Stimulated activated effector memory CD8-positive, alpha-beta T cell treated with anti-CD3 and anti-CD28 coated beads, Interleukin-12 subunit alpha, Interleukin-12 subunit beta, amount 100 ng/mL, for 72 hours (primary cell): Measurements from ENCODE around the gene SPAG16.
"Not testable (repeated sequence)": the region's sequence is repeated elsewhere in the genome, so short reads cannot be mapped to it uniquely, and the experiment has no call there.

Source experiments
- ATAC-seq: fragments of 150-1000 bp; cut with Tn5 transposase; 2 replicates; pipeline ENCODE4 v1.10.0; 2021
- DNase-seq, 2 donors: peaks; one replicate each; pipeline ENCODE4 v3.0.0; 2021 to 2022; ENCODE audit warnings: low spot score in 2 of 2
- H3K27ac Mint-ChIP-seq: one replicate; pipeline ENCODE4 v1.8.0; 2022; ENCODE audit warnings: mild to moderate bottlenecking, mixed read lengths
- H3K36me3 Mint-ChIP-seq: one replicate; pipeline ENCODE4 v1.8.0; 2022; ENCODE audit warnings: mild to moderate bottlenecking, mixed read lengths
- H3K4me1 Mint-ChIP-seq: one replicate; pipeline ENCODE4 v1.8.0; 2022; ENCODE audit warnings: mixed read lengths
- H3K4me3 Mint-ChIP-seq: one replicate; pipeline ENCODE4 v1.8.0; 2022; ENCODE audit warnings: mild to moderate bottlenecking, mixed read lengths
- H3K9me3 Mint-ChIP-seq: one replicate; pipeline ENCODE4 v1.8.0; 2022; ENCODE audit warnings: mixed read lengths

SPAG16 gene

DNA sequence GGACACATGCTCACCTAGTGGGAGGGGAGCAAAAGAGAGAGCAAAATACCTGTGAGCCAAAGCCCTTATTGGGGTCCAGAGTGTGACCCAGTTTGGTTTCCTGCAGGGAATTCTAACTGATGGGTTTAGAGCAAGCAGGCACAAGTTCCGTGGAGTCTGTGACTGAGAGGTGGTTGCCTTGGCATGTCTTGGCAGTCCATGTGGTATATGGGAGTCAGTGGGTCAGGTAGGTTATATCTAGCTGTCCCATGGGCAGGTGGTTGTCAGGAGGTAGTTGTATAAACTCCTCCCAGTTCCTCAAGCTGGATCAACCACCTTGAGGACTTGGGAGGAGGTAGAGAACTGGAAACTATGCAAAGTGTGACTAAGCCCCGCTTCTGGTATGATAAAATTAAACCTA is 673.8 kb downstream of the SPAG16 start:
- no peak for ATAC-seq
- no peak overlapping the region for H3K27ac Mint-ChIP-seq
- no peak overlapping the region for H3K4me3 Mint-ChIP-seq

DNA sequence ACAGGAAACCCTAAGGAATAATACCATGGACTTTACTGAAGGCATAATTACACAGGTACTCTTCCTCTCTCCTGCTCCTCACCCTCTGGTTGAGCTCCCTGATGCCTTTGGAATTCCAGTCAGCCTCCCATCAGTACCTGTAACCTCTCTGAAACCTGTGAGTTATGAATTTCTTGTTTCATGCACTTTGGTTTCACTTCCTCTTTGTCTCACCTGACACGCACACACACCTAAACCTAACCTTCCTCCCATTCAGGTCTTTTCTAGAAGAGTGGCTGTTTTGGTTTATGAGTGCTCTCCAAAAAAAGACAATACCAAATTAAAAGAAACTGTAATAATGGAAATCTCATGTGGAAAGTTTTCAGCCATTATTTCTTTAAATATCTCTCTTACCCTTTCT is 675.3 kb downstream of the SPAG16 start:
- no peaks in the 10 kb centered on the region for H3K4me1 Mint-ChIP-seq
- no peak overlapping the region for H3K4me3 Mint-ChIP-seq
- no peak overlapping the region for H3K27ac Mint-ChIP-seq
- no peaks in the 10 kb centered on the region for H3K36me3 Mint-ChIP-seq
- peaks cover 8% of the 10 kb centered on the region for H3K9me3 Mint-ChIP-seq
- ATAC-seq (no peak), DNase-seq (no peak)

More for the DNA sequence above, 673.8 kb downstream of the SPAG16 start:
- H3K36me3 Mint-ChIP-seq = no peaks in the 10 kb centered on the region
- DNase-seq = no peak
- no peaks in the 10 kb centered on the region for H3K4me1 Mint-ChIP-seq
- H3K9me3 Mint-ChIP-seq = peaks cover 8% of the 10 kb centered on the region

DNA sequence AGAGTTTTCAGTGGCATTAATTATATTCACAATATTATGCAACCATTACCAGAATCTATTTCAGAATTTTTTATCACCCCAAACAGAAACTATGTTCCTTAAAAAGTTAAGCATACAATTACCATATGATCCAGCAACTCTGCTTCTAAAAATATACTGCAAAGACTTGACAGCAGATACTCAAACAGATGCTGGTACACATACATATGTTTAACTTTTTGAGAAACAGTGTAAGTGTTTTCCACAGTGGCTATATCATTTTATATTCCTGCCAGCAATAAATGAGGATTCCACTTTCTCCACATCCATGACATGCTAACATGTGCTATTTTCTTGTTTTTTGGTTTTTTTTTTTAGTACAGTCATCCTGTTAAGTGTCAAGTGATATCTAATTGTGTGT is 687.3 kb downstream of the SPAG16 start:
- no peak overlapping the region for H3K4me3 Mint-ChIP-seq
- H3K36me3 Mint-ChIP-seq = no peaks in the 10 kb centered on the region
- no peak for ATAC-seq
- H3K27ac Mint-ChIP-seq = no peak overlapping the region
- H3K4me1 Mint-ChIP-seq = no peaks in the 10 kb centered on the region
- DNase-seq = no peak
- peaks cover 4% of the 10 kb centered on the region for H3K9me3 Mint-ChIP-seq

GRCh38 chr2:213980883-213981282 is 696.6 kb downstream of the SPAG16 start:
- ATAC-seq (no peak), DNase-seq (no peak)
- H3K36me3 Mint-ChIP-seq = no peaks in the 10 kb centered on the region
- no peak overlapping the region for H3K27ac Mint-ChIP-seq
- no peak overlapping the region for H3K4me3 Mint-ChIP-seq
- H3K4me1 Mint-ChIP-seq = no peaks in the 10 kb centered on the region
- H3K9me3 Mint-ChIP-seq = peaks cover 10% of the 10 kb centered on the region

- ATAC-seq = no peak
- Mint-ChIP-seq H3K27ac (no peak overlapping the region), H3K4me1 (no peaks in the 10 kb centered on the region), H3K36me3 (no peaks in the 10 kb centered on the region), H3K4me3 (no peak overlapping the region), H3K9me3 (peaks cover 6% of the 10 kb centered on the region)
- DNase-seq = no peak
These were observed 704.9 kb downstream of the SPAG16 start for GRCh38 chr2:213989207-213989606.

DNA sequence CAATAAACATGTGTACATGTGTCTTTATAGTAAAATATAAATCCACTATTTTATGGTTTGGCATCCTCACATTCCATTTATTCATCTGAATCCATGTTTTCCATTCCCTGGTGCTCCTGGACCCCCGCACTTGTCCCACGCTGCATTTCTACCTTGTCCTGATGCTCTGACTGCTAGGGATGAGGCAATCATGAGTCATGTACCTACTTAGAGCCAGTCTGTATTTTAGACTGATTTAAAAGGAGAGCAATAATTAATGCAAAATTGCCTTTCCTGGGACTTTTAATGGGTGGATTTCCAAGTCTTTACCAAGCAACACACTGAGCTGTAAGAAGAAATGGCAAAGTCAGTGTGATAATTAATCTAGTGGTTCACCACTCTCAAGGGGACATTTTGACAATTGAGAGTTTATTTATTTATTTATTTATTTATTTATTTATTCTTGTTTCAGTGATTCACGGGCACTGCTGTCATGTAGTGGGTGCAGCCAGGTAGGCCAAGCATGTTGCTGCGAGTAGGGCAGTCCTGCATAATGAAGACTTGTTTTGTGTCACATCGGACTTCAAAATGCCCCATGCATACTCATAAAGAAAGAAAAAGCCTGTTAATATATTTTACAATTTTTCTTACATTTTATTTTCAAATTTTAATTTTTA is 707.3 kb downstream of the SPAG16 start:
- Mint-ChIP-seq H3K4me1 (no peaks in the 10 kb centered on the region), H3K4me3 (no peak overlapping the region), H3K36me3 (no peaks in the 10 kb centered on the region), H3K9me3 (no peaks in the 10 kb centered on the region), H3K27ac (no peak overlapping the region)
- DNase-seq (no peak), ATAC-seq (no peak)

DNA sequence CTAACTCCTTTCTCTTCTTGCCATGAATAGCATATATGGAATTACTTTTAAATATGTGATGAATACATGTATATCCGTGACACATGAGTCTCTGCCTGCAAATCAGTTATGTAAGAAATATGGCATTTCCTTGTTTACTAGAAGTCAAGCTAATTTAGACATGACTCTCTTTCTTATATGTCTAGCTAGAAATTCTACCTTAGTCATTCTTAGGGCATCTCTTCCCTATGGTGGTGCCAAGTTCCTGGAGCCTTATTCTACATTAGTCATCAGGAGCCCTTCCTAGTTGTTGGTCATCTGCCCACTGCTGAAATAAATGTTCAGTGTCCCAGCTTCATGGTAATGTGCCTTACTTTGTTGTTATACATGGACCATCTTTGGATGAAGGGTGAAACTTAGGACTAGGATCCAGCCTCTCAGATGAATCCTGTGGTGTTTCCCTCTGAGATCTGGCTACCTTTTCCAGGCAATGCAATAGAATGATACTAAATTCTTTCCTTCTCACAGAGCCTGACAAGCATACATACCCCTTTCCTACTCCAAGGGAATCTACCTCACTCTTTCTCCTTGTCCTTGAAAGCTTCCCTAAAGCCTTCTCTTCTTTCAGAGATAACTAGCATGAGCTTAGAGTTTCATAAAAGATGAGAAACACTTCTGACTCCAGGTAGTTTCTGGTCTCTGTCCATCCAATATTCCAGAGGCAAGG is 711.3 kb downstream of the SPAG16 start:
- no peaks in the 10 kb centered on the region for H3K4me1 Mint-ChIP-seq
- no peak for ATAC-seq
- no peak overlapping the region for H3K27ac Mint-ChIP-seq
- H3K4me3 Mint-ChIP-seq = no peak overlapping the region
- no peaks in the 10 kb centered on the region for H3K36me3 Mint-ChIP-seq
- peaks cover 3% of the 10 kb centered on the region for H3K9me3 Mint-ChIP-seq
- DNase-seq = no peak

DNA sequence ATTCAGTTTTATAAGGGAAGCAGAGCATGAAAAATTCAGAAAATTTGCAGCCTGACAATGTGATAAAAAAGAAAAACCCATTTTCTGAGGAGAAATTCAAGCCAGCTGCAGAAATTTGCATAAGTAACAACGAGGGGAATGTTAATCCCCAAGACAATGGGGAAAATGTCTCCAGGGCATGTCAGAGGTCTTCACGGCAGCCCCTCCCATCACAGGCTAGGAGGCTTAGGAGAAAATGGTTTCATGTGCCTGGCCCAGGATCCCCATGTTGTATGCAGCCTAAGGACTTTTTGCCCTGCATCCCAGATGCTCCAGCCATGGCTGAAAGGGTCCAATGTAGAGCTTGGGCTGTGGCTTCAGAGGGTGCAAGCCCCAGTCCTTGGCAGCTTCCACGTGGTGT is 714.7 kb downstream of the SPAG16 start:
- not testable (repeated sequence) for H3K9me3 Mint-ChIP-seq, H3K36me3 Mint-ChIP-seq, ATAC-seq, H3K27ac Mint-ChIP-seq, DNase-seq, H3K4me3 Mint-ChIP-seq, H3K4me1 Mint-ChIP-seq

DNA sequence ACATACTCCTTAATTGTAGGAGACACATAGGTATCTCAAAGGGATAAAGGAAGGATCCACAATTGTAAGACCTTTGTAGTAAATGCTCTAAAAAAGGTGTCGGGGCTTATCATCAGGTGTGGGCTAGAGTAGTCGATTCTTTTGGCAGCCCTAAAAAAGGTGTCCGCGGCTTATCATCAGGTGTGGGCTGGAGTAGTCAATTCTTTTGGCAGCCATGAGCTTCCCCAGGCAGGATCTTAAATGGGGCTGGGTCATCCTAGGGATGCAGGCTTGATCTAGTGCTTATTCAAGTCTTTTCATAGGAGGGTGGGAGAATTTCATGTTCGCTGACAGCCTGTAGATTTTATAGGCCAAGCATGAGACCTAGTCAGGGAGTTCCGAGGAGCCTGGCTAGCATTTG is 720.2 kb downstream of the SPAG16 start:
- Mint-ChIP-seq H3K36me3 (no peaks in the 10 kb centered on the region), H3K27ac (no peak overlapping the region), H3K9me3 (peaks cover 13% of the 10 kb centered on the region), H3K4me3 (no peak overlapping the region), H3K4me1 (no peaks in the 10 kb centered on the region)
- ATAC-seq = no peak
- DNase-seq = no peak

DNA sequence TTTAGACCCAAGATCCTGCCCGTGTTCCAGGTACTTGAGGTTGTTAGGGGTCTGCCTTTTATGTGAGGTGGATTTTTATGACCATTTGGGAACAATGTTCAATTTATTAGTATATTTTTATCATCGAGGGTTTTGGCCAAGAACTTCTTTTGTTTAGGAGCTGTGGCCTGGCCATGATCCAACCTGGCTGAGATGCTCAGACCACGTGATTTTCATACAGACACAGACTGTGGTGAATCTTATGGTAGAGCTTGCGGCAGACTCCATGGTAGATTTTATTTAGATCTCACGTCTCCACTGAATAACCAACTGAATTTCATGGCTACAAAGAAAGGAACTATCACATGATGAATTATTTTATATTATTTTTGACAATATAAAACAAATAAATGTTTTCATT is 721.1 kb downstream of the SPAG16 start:
- H3K27ac Mint-ChIP-seq = no peak overlapping the region
- H3K36me3 Mint-ChIP-seq = no peaks in the 10 kb centered on the region
- DNase-seq (no peak), ATAC-seq (no peak)
- peaks cover 16% of the 10 kb centered on the region for H3K9me3 Mint-ChIP-seq
- H3K4me3 Mint-ChIP-seq = no peak overlapping the region
- no peaks in the 10 kb centered on the region for H3K4me1 Mint-ChIP-seq

- H3K27ac Mint-ChIP-seq = no peak overlapping the region
- ATAC-seq (no peak), DNase-seq (no peak)
- H3K36me3 Mint-ChIP-seq = no peaks in the 10 kb centered on the region
- no peaks in the 10 kb centered on the region for H3K4me1 Mint-ChIP-seq
- H3K4me3 Mint-ChIP-seq = no peak overlapping the region
- H3K9me3 Mint-ChIP-seq = peaks cover 16% of the 10 kb centered on the region
These were observed 722.3 kb downstream of the SPAG16 start for GRCh38 chr2:214006601-214007000.

GRCh38 chr2:214011676-214012075 is 727.4 kb downstream of the SPAG16 start:
- Mint-ChIP-seq H3K4me3 (no peak overlapping the region), H3K27ac (no peak overlapping the region), H3K4me1 (no peaks in the 10 kb centered on the region), H3K36me3 (no peaks in the 10 kb centered on the region), H3K9me3 (peaks cover 17% of the 10 kb centered on the region)
- DNase-seq = no peak
- ATAC-seq = no peak

DNA sequence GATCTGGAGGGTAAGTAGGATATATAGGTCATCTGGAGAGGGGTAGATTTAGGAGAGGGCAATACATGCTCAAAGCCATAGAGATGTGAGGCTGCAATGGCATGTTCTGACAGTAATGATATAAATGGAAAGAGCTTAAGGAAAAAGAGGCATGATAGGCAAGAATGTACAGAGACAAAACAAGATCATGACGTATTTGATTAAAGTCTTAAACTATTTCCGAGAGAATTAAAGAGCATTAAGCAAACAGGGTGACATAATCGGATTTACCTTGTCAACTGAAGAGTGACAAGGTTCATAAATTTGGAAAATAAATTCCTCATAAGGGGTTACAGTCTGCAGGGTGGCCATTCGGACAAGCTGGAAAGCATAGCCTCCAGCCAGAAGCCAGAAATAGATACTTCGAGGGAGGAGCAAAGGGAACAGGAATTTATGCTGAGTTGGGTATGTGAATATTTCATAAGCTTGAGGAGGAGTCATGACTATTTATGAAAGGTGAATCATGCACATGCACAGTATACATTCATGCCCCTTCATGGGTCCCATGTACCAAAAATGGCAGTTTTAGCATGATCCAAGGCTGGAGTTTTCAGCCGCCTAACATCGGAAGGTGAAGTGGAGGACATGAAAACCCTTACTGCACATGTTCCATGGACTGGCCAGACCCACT is 730.4 kb downstream of the SPAG16 start:
- no peaks in the 10 kb centered on the region for H3K36me3 Mint-ChIP-seq
- no peak overlapping the region for H3K4me3 Mint-ChIP-seq
- peaks cover 12% of the 10 kb centered on the region for H3K9me3 Mint-ChIP-seq
- H3K27ac Mint-ChIP-seq = no peak overlapping the region
- ATAC-seq = no peak
- H3K4me1 Mint-ChIP-seq = no peaks in the 10 kb centered on the region
- no peak for DNase-seq

DNA sequence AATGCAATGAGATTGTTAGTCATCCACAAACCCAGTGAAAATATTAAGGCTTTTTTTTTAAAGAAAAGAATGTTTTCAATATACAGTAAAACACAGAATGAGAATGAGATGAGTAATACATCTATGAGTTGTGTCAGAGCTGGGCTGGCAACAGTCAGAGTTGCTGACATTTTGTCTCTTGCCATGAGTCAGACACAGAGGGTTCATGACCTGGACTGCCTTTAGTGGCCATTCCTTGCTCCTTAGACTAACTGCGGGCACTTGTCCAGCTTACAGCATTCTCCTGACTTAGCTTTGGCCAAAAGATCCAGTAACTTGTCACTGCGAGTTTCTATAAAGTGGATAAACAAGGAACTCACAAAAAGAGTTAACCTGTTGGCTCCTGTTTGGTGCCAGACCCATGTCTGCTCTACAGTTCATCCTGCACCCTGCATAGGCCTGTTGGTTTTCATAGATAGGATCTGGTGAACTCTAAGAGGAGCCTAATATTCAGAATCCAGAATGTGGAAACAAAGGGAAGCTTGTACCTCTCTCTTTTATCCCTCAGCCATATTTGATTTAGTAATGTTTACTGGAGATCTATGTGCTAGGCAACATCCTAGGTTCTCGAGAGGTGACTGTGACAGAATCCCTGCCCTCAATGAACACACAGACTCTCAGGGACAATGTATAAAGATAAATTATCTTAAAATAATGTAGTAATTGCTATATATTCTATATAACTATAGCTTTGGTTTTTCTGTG is 735.1 kb downstream of the SPAG16 start:
- no peak overlapping the region for H3K27ac Mint-ChIP-seq
- ATAC-seq = peak; percentile 74
- H3K4me1 Mint-ChIP-seq = no peaks in the 10 kb centered on the region
- DNase-seq = no peak
- H3K9me3 Mint-ChIP-seq = peaks cover 2% of the 10 kb centered on the region
- no peaks in the 10 kb centered on the region for H3K36me3 Mint-ChIP-seq
- H3K4me3 Mint-ChIP-seq = no peak overlapping the region

DNA sequence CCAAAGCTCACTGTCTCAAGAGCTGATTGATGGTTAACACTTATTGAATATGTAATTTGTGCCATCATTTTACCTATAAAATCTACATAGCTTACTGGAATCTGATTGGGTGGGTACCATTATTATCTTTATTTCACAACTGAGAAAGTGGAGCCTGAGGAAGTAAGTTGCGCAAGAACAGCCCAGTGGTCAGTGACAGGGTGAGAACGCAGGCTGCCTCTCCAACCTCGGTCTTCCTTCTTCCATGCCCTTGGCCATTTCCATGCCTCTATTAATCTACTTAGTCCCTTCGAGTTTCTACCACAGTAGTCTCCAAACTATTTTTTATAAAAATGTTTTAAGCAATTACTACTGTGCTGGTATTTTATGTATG is 735.7 kb downstream of the SPAG16 start:
- no peak for DNase-seq
- H3K4me1 Mint-ChIP-seq = no peaks in the 10 kb centered on the region
- no peak overlapping the region for H3K27ac Mint-ChIP-seq
- H3K4me3 Mint-ChIP-seq = no peak overlapping the region
- no peaks in the 10 kb centered on the region for H3K9me3 Mint-ChIP-seq
- no peaks in the 10 kb centered on the region for H3K36me3 Mint-ChIP-seq
- ATAC-seq = no peak
